IMR-90 (cell line): ENCODE data around the gene MBD2. TPM values are rescaled to one million over a fixed set of nuclear protein-coding genes. Genes with fewer than 3 reads are reported as not detected.

ENCODE experiments used
- ATAC-seq: fragments of 200-7000 bp; cut with Tn5 transposase; 2 replicates; pipeline ENCODE4 v1.9.1; 2020; ENCODE audit warnings: low read depth, mild to moderate bottlenecking, moderate library complexity
- BruUV-seq: library from RNA; stranded (reverse); fragments of 400-500 nt; replicated peaks from 2 replicates; lab custom pipeline; 2021; lab: Mats Ljungman, UMichigan
- CTCF ChIA-PET: fragments of 300-600 bp; formaldehyde crosslinking; extraction: SDS; loops from one replicate; lab custom pipeline; 2021; ENCODE audit warnings: antibody characterized with exemption; lab: Yijun Ruan, JAX
- POLR2A ChIA-PET: fragments of 300-600 bp; sonication (Branson Sonifier 250); formaldehyde crosslinking; loops from one replicate; lab custom pipeline; 2022; ENCODE audit warnings: antibody characterized with exemption; ENCODE audit not compliant: unreplicated experiment; lab: Charles Lee
- DNase-seq: peaks from one replicate; pipeline ENCODE4 v3.0.0; 2013
- H2AFZ ChIP-seq: replicated peaks from 2 replicates; pipeline ENCODE3; 2013; ENCODE audit warnings: low read length, mild to moderate bottlenecking; ENCODE audit not compliant: poor library complexity
- H2AK5ac ChIP-seq: 2 replicates; pipeline ENCODE4 v1.6.1; 2013; ENCODE audit warnings: low read depth, low read length, inconsistent platforms
- H2AK9ac ChIP-seq: replicated peaks from 2 replicates; pipeline ENCODE3; 2013; ENCODE audit warnings: mild to moderate bottlenecking, low read depth, low read length, moderate library complexity; ENCODE audit not compliant: poor library complexity
- H2BK120ac ChIP-seq: 2 replicates; pipeline ENCODE4 v1.6.1; 2013; ENCODE audit warnings: low read depth, low read length, inconsistent platforms
- H2BK15ac ChIP-seq: 3 replicates; pipeline ENCODE4 v1.6.1; 2013; ENCODE audit warnings: low read depth, low read length, inconsistent platforms
- H2BK20ac ChIP-seq: 2 replicates; pipeline ENCODE4 v1.6.1; 2013; ENCODE audit warnings: low read depth, mild to moderate bottlenecking, inconsistent platforms, low read length, moderate library complexity
- H2BK5ac ChIP-seq: 2 replicates; pipeline ENCODE4 v1.6.1; 2013; ENCODE audit warnings: mild to moderate bottlenecking, low read depth, low read length, inconsistent platforms; ENCODE audit not compliant: poor library complexity, severe bottlenecking
- H3K14ac ChIP-seq: replicated peaks from 2 replicates; pipeline ENCODE4 v1.6.1; 2013; ENCODE audit warnings: low read depth, low read length, inconsistent platforms
- H3K18ac ChIP-seq: 2 replicates; pipeline ENCODE4 v1.6.1; 2013; ENCODE audit warnings: low read depth, low read length, control low read depth
- H3K23ac ChIP-seq: 2 replicates; pipeline ENCODE4 v1.6.1; 2013; ENCODE audit warnings: low read depth, low read length, inconsistent platforms
- H3K27ac ChIP-seq: 2 replicates; pipeline ENCODE4 v1.5.1; 2013; ENCODE audit warnings: mild to moderate bottlenecking, control low read depth, low read length; ENCODE audit not compliant: insufficient read depth
- H3K27me3 ChIP-seq: 2 replicates; pipeline ENCODE4 v1.6.1; 2013; ENCODE audit warnings: low read length; ENCODE audit not compliant: control insufficient read depth, insufficient read depth
- H3K36me3 ChIP-seq: 2 replicates; pipeline ENCODE4 v1.6.1; 2013; ENCODE audit warnings: low read length, mixed read lengths; ENCODE audit not compliant: control insufficient read depth, insufficient read depth
- H3K4ac ChIP-seq: 2 replicates; pipeline ENCODE4 v1.6.1; 2013; ENCODE audit warnings: low read depth, low read length, inconsistent platforms
- H3K4me1 ChIP-seq: 2 replicates; pipeline ENCODE4 v1.6.1; 2013; ENCODE audit warnings: low read length, mixed read lengths; ENCODE audit not compliant: control insufficient read depth, insufficient read depth
- H3K4me2 ChIP-seq: 2 replicates; pipeline ENCODE4 v1.6.1; 2013; ENCODE audit warnings: low read depth, mild to moderate bottlenecking, control low read depth, low read length, moderate library complexity
- H3K4me3 ChIP-seq: 2 replicates; pipeline ENCODE4 v1.5.1; 2013; ENCODE audit warnings: low read depth, mild to moderate bottlenecking, control low read depth, low read length, moderate library complexity; ENCODE audit not compliant: insufficient read depth
- H3K56ac ChIP-seq: 2 replicates; pipeline ENCODE4 v1.6.1; 2013; ENCODE audit warnings: low read length, inconsistent platforms; ENCODE audit not compliant: insufficient read depth; ENCODE audit errors: extremely low read depth
- H3K79me1 ChIP-seq, 2 experiments: 2 replicates each; pipeline ENCODE4 v1.6.1; 2013; ENCODE audit warnings: low read length in 2 of 2, inconsistent platforms in 1 of 2, low read depth in 1 of 2
- H3K9ac ChIP-seq: 2 replicates; pipeline ENCODE4 v1.6.1; 2013; ENCODE audit warnings: low read depth, low read length, control low read depth
- H3K9me1 ChIP-seq: 2 replicates; pipeline ENCODE4 v1.6.1; 2013; ENCODE audit warnings: low read length, inconsistent platforms; ENCODE audit not compliant: insufficient read depth
- H3K9me3 ChIP-seq: 2 replicates; pipeline ENCODE4 v1.6.1; 2013; ENCODE audit warnings: low read length; ENCODE audit not compliant: control insufficient read depth, insufficient read depth
- H4K20me1 ChIP-seq: 2 replicates; pipeline ENCODE4 v1.6.1; 2013; ENCODE audit warnings: low read length, inconsistent platforms; ENCODE audit not compliant: insufficient read depth
- H4K5ac ChIP-seq: 2 replicates; pipeline ENCODE4 v1.6.1; 2013; ENCODE audit warnings: mild to moderate bottlenecking, low read depth, low read length, control low read depth
- H4K8ac ChIP-seq, 2 experiments: 2 replicates each; pipeline ENCODE4 v1.6.1; 2013; ENCODE audit warnings: low read depth in 2 of 2, low read length in 2 of 2, control low read depth in 1 of 2, inconsistent platforms in 1 of 2
- H4K91ac ChIP-seq: 2 replicates; pipeline ENCODE4 v1.6.1; 2013; ENCODE audit warnings: low read depth, low read length, inconsistent platforms; ENCODE audit not compliant: insufficient read depth
- CHD1 ChIP-seq: IDR thresholded peaks from 2 replicates; pipeline ENCODE4 v1.6.1; 2012; ENCODE audit warnings: low read depth, low read length, improper control_type of control experiment
- CTCF ChIP-seq: conservative IDR thresholded peaks from 2 replicates; pipeline ENCODE4 v1.5.1; 2012; ENCODE audit warnings: mild to moderate bottlenecking, low read depth, low read length, improper control_type of control experiment
- ELK1 ChIP-seq: fragments of 150-350 bp; IDR thresholded peaks from 2 replicates; pipeline ENCODE4 v1.6.1; 2016; ENCODE audit warnings: low read depth, mild to moderate bottlenecking, low read length, moderate library complexity, borderline replicate concordance
- FOS ChIP-seq: fragments of 150-350 bp; IDR thresholded peaks from 2 replicates; pipeline ENCODE4 v1.6.1; 2016; ENCODE audit warnings: low read depth, low read length
- MAFK ChIP-seq: IDR thresholded peaks from 2 replicates; pipeline ENCODE4 v1.6.1; 2012; ENCODE audit warnings: low read depth, low read length, improper control_type of control experiment
- MAZ ChIP-seq: IDR thresholded peaks from 2 replicates; pipeline ENCODE4 v1.6.1; 2012; ENCODE audit warnings: low read depth, mild to moderate bottlenecking, low read length, improper control_type of control experiment, moderate library complexity, borderline replicate concordance
- NFE2L2 ChIP-seq: fragments of 150-350 bp; IDR thresholded peaks from 2 replicates; pipeline ENCODE4 v1.6.1; 2016; ENCODE audit warnings: low read depth, mild to moderate bottlenecking, low read length
- POLR2A ChIP-seq: IDR thresholded peaks from 2 replicates; pipeline ENCODE4 v1.6.1; 2012; ENCODE audit warnings: mild to moderate bottlenecking, low read depth, low read length
- RAD21 ChIP-seq: IDR thresholded peaks from 2 replicates; pipeline ENCODE4 v1.6.1; 2012; ENCODE audit warnings: low read length, improper control_type of control experiment
- RCOR1 ChIP-seq: IDR thresholded peaks from 2 replicates; pipeline ENCODE4 v1.6.1; 2012; ENCODE audit warnings: mild to moderate bottlenecking, low read length, improper control_type of control experiment; ENCODE audit not compliant: insufficient replicate concordance
- RFX5 ChIP-seq: IDR thresholded peaks from 2 replicates; pipeline ENCODE4 v1.8.0; 2012; ENCODE audit warnings: low read depth, mild to moderate bottlenecking, low read length, moderate library complexity
- USF2 ChIP-seq: fragments of 150-350 bp; IDR thresholded peaks from 2 replicates; pipeline ENCODE4 v1.6.1; 2017; ENCODE audit warnings: mild to moderate bottlenecking, antibody characterized with exemption, low read length, low read depth
- WGBS, 2 experiments: methylation state at CpG; one replicate each; pipeline versions ENCODE4 v1.1.5 to v1.1.7; 2013; ENCODE audit warnings: missing lambda C conversion rate in 2 of 2; ENCODE audit not compliant: insufficient read length in 1 of 2; ENCODE audit errors: extremely low coverage in 2 of 2; 5-methylcytosine and 5-hydroxymethylcytosine counted together
- dilution Hi-C: fragments of 300-500 bp; cut with HindIII; formaldehyde crosslinking; loops from one replicate; pipeline ENCODE4 v1.14.3; 2018; ENCODE audit warnings: low sequenced_read_pairs; ENCODE audit not compliant: unreplicated experiment
- in situ Hi-C: fragments of 300-500 bp; cut with MboI; formaldehyde crosslinking; loops from 3 replicates; pipeline ENCODE4 v1.14.3; 2019; ENCODE audit warnings: low sequenced_read_pairs, inconsistent platforms, mixed read lengths
- intact Hi-C: fragments of 100-400 bp; cut with micrococcal nuclease; formaldehyde crosslinking; loops from 2 replicates; pipeline ENCODE4 v1.10.0; 2022
- polyA plus RNA-seq, 3 experiments: library from polyadenylated mRNA; depleted of rRNA; stranded (reverse); fragments of >200 nt; gene quantifications; 2 replicates each; pipeline ENCODE4 v1.2.3, GENCODE V29; 2012; ENCODE audit warnings: low replicate concordance in 1 of 3
- total RNA-seq: library from RNA; depleted of rRNA; stranded (reverse); fragments of >200 nt; gene quantifications from 2 replicates; pipeline ENCODE4 v1.2.3, GENCODE V29; 2012

The MBD2 gene
- total and polyA plus RNA-seq, 2 of the 4 experiments (the other 2 are of a cell fraction), result 9.7 to 29.5 TPM

GRCh38 chr18:54192415-54192814 lies 32.1 kb downstream of the MBD2 start:
- Histone ChIP-seq H2BK5ac (no peak overlapping the region), H4K8ac (no peak overlapping the region), H2AK5ac (no peak overlapping the region), H2BK15ac (no peak overlapping the region), H3K9ac (no peak overlapping the region), H3K36me3 (peaks cover 4% of the 10 kb centered on the region), H4K91ac (no peak overlapping the region), H3K4ac (no peak overlapping the region), H3K18ac (no peak overlapping the region), H3K9me1 (no peaks in the 10 kb centered on the region), H2AFZ (no peak overlapping the region), H3K14ac (no peak overlapping the region), H3K27ac (no peak overlapping the region), H3K56ac (no peak overlapping the region), H3K4me2 (no peak overlapping the region), H4K5ac (no peak overlapping the region), H3K9me3 (no peaks in the 10 kb centered on the region), H2BK20ac (no peak overlapping the region), H3K23ac (no peak overlapping the region), H4K20me1 (peaks cover 7% of the 10 kb centered on the region), H3K4me3 (no peak overlapping the region), H2AK9ac (no peak overlapping the region), H3K27me3 (no peaks in the 10 kb centered on the region), H3K4me1 (no peaks in the 10 kb centered on the region), H2BK120ac (no peak overlapping the region), H3K79me1 (peaks cover 23 to 46% of the 10 kb centered on the region in 2 experiments)
- no peak for DNase-seq
- WGBS, 2 experiments, result no CpG with 5 or more reads among the region's 4 CpGs
- intact Hi-C loops (no loop called here), in situ Hi-C loops (no loop called here), dilution Hi-C loops (no loop called here)
- ChIA-PET POLR2A (no interaction called here), CTCF (no interaction called here)
- no TSS peak for BruUV-seq
- ATAC-seq, result no peak
- TF ChIP-seq POLR2A (no peak), CTCF (no peak), NFE2L2 (no peak), MAZ (no peak), CHD1 (no peak), RAD21 (no peak), USF2 (no peak), RFX5 (no peak), RCOR1 (no peak), ELK1 (no peak), MAFK (no peak), FOS (no peak)
